Measurements from ENCODE around the gene ATP6V0E2.

The ATP6V0E2 gene

DNA sequence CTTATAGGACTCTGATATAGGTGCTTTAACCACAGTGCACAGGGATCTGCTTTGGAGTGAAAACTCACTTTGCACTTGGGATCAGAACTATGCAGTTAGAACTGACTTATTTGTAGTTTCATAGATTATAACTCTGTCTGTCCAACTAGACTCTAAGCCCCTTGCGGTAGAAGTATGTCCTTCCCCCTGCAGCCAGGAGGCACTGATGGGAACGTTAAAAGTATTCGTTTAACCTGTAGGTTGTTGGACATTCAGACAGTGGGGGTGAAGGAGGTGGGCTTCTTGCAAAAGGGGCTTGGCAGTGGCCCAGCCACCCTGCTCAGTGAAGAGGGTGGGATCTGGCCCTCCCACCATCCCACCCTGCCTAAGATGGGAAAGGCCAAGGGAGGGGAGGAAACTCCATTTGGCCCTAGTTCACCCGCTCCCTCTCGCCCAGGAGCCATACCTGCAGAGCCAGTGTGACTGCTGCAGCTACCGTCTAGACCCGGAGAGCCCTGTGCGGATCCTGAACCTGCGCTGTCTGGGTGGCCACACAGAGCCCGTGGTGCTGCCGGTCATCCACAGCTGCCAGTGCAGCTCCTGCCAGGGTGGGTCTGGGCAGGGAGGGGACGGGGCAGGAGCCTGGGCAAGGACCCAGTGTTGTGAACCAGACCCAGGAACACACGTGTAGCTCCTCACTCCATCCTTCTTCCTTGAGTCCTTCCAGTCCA, 41.3 kb upstream of the ATP6V0E2 start:
- Histone ChIP-seq H3K9me3 (ENCODE audit: insufficient read depth, low read length) (no peaks in the 10 kb centered on the region), H3K4me3 (ENCODE audit: low read length) (no peak overlapping the region), H4K20me1 (ENCODE audit: insufficient read depth, low read length) (no peaks in the 10 kb centered on the region), H3K36me3 (replicated peaks; ENCODE audit: low read depth, low read length) (no peaks in the 10 kb centered on the region), H3K27ac (ENCODE audit: low read length) (no peak overlapping the region), H2AFZ (ENCODE audit: low read depth, low read length) (no peak overlapping the region), H3K79me2 (ENCODE audit: low read length) (no peaks in the 10 kb centered on the region), H3K4me2 (ENCODE audit: low read length) (no peak overlapping the region), H3K9ac (ENCODE audit: low read length) (no peak overlapping the region), H3K4me1 (ENCODE audit: low read length) (no peaks in the 10 kb centered on the region; the same call in 1 of the 2 replicates), H3K27me3 (ENCODE audit: low read depth, low read length) (peaks cover 24% of the 10 kb centered on the region)
- TF ChIP-seq, protein P1, sequence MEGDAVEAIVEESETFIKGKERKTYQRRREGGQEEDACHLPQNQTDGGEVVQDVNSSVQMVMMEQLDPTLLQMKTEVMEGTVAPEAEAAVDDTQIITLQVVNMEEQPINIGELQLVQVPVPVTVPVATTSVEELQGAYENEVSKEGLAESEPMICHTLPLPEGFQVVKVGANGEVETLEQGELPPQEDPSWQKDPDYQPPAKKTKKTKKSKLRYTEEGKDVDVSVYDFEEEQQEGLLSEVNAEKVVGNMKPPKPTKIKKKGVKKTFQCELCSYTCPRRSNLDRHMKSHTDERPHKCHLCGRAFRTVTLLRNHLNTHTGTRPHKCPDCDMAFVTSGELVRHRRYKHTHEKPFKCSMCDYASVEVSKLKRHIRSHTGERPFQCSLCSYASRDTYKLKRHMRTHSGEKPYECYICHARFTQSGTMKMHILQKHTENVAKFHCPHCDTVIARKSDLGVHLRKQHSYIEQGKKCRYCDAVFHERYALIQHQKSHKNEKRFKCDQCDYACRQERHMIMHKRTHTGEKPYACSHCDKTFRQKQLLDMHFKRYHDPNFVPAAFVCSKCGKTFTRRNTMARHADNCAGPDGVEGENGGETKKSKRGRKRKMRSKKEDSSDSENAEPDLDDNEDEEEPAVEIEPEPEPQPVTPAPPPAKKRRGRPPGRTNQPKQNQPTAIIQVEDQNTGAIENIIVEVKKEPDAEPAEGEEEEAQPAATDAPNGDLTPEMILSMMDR (IDR thresholded peaks at IDR 0.05; ENCODE audit: low read depth, low read length): no peak
- TF ChIP-seq EZH2phosphoT487 (IDR thresholded peaks at IDR 0.05; ENCODE audit: low read depth): no peak

GRCh38 chr7:149833495-149834130, 40.2 kb upstream of the ATP6V0E2 start:
- TF ChIP-seq, protein P1 (IDR thresholded peaks at IDR 0.05; ENCODE audit: low read depth, low read length): no peak
- TF ChIP-seq EZH2phosphoT487 (IDR thresholded peaks at IDR 0.05; ENCODE audit: low read depth): no peak
- no peak overlapping the region for H3K9ac ChIP-seq (ENCODE audit: low read length)
- no peaks in the 10 kb centered on the region; the same call in 1 of the 2 replicates for H3K79me2 ChIP-seq (ENCODE audit: low read length)
- no peaks in the 10 kb centered on the region for H3K36me3 ChIP-seq (replicated peaks; ENCODE audit: low read depth, low read length)
- H3K9me3 ChIP-seq (ENCODE audit: insufficient read depth, low read length): no peaks in the 10 kb centered on the region
- H3K4me3 ChIP-seq (ENCODE audit: low read length): no peak overlapping the region
- no peaks in the 10 kb centered on the region for H4K20me1 ChIP-seq (ENCODE audit: insufficient read depth, low read length)
- H3K4me2 ChIP-seq (ENCODE audit: low read length): no peak overlapping the region
- H2AFZ ChIP-seq (ENCODE audit: low read depth, low read length): no peak overlapping the region
- H3K27ac ChIP-seq (ENCODE audit: low read length): no peak overlapping the region
- H3K4me1 ChIP-seq (ENCODE audit: low read length): peaks cover 4% of the 10 kb centered on the region; the same call in 1 of the 2 replicates
- peaks cover 24% of the 10 kb centered on the region for H3K27me3 ChIP-seq (ENCODE audit: low read depth, low read length)

DNA sequence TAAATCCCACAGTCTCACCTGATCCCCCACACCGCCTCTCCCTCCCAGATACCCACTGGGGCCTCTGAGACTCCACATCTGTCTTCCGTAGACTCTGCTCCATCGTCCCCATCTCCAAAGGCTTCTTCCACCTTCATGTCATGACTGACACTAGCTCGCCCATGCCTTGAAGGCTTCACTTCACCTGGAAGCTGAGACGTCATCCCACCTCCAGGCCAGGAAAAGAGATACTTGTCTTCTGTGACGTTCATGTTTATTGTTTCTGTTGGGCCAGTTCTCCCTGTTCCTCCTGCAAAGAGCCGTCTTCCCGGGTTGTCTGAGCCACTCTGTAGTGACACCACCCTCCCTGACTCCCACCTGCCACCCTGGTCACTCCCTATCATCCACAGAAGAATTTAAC, 39.2 kb upstream of the ATP6V0E2 start:
- H3K4me2 ChIP-seq (ENCODE audit: low read length): no peak overlapping the region
- no peaks in the 10 kb centered on the region for H4K20me1 ChIP-seq (ENCODE audit: insufficient read depth, low read length)
- peaks cover 10% of the 10 kb centered on the region for H3K79me2 ChIP-seq (ENCODE audit: low read length)
- no peaks in the 10 kb centered on the region for H3K9me3 ChIP-seq (ENCODE audit: insufficient read depth, low read length)
- no peak overlapping the region for H3K9ac ChIP-seq (ENCODE audit: low read length)
- H3K27me3 ChIP-seq (ENCODE audit: low read depth, low read length): peaks cover 24% of the 10 kb centered on the region
- H3K36me3 ChIP-seq (replicated peaks; ENCODE audit: low read depth, low read length): no peaks in the 10 kb centered on the region
- no peak overlapping the region for H2AFZ ChIP-seq (ENCODE audit: low read depth, low read length)
- no peak overlapping the region for H3K4me3 ChIP-seq (ENCODE audit: low read length)
- no peak overlapping the region for H3K27ac ChIP-seq (ENCODE audit: low read length)
- TF ChIP-seq, protein P1 (IDR thresholded peaks at IDR 0.05; ENCODE audit: low read depth, low read length): no peak
- TF ChIP-seq EZH2phosphoT487 (IDR thresholded peaks at IDR 0.05; ENCODE audit: low read depth): no peak
- H3K4me1 ChIP-seq (ENCODE audit: low read length): peaks cover 11% of the 10 kb centered on the region; the same call in 1 of the 2 replicates

DNA sequence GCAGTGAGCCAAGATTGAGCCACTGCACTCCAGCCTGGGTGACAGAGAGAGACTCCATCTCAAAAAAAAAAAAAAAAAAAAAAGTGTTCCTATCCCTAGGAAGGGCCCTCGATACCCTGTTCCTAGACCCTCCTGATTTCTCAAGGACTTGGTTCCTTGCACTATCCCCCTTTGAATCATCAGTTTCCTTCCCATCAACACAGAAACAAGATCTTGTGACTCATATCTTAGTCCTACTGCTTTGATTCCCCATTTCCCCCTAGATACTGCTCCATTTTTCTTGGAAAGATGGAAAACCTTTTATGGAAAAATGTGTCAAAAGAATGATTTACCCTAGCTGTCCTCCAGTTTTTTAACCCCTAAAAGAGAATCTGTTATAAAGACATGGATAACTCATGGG, 37.3 kb upstream of the ATP6V0E2 start:
- TF ChIP-seq, protein P1 (IDR thresholded peaks at IDR 0.05; ENCODE audit: low read depth, low read length): no peak
- no peak for TF ChIP-seq EZH2phosphoT487 (IDR thresholded peaks at IDR 0.05; ENCODE audit: low read depth)
- Histone ChIP-seq H3K9me3 (ENCODE audit: insufficient read depth, low read length) (no peaks in the 10 kb centered on the region), H3K79me2 (ENCODE audit: low read length) (peaks cover 11% of the 10 kb centered on the region), H3K4me3 (ENCODE audit: low read length) (no peak overlapping the region), H4K20me1 (ENCODE audit: insufficient read depth, low read length) (no peaks in the 10 kb centered on the region), H3K9ac (ENCODE audit: low read length) (no peak overlapping the region), H2AFZ (ENCODE audit: low read depth, low read length) (no peak overlapping the region), H3K27me3 (ENCODE audit: low read depth, low read length) (peaks cover 21% of the 10 kb centered on the region), H3K4me2 (ENCODE audit: low read length) (no peak overlapping the region), H3K27ac (ENCODE audit: low read length) (no peak overlapping the region), H3K4me1 (ENCODE audit: low read length) (peaks cover 12% of the 10 kb centered on the region; the same call in 1 of the 2 replicates), H3K36me3 (replicated peaks; ENCODE audit: low read depth, low read length) (no peaks in the 10 kb centered on the region)
